ENCODE results near the gene CGB8. TPM values are rescaled to one million over a fixed set of nuclear protein-coding genes. Genes with fewer than 3 reads are reported as not detected.
A peak's percentile ranks its signal among the peaks of the same experiment; 100 is the strongest.
"Not testable (repeated sequence)": the region's sequence is repeated elsewhere in the genome, so short reads cannot be mapped to it uniquely, and the experiment has no call there.

Gene CGB8
- polyA plus RNA-seq, 4 donors, result 0.12 to 0.51 TPM; not detected in 2

- DNase-seq (ENCODE audit: low read depth in 4 of 4, low spot score in 3 of 4), result not testable (repeated sequence)
Measured at GRCh38 chr19:49036815-49037214, 12.1 kb downstream of the CGB8 start, which contains the start of gene CGB1. Gene CGB1 (minus strand): TSS chr19:49036895. CDS start chr19:49036711, 184 bp downstream.

- not testable (repeated sequence) for DNase-seq (ENCODE audit: low read depth in 4 of 4, low spot score in 3 of 4)
Measured at GRCh38 chr19:49031642-49032301, 17.1 kb downstream of the CGB8 start, which contains the start of gene CGB2. Gene CGB2 (plus strand): TSS chr19:49031890. CDS start chr19:49032096, 206 bp downstream.

- DNase-seq (ENCODE audit: low read depth in 4 of 4, low spot score in 3 of 4), result not testable (repeated sequence)
Measured at GRCh38 chr19:49030323-49030722, 18.6 kb downstream of the CGB8 start.

- DNase-seq (ENCODE audit: low read depth in 4 of 4, low spot score in 3 of 4), result not testable (repeated sequence)
Measured at GRCh38 chr19:49029749-49030148, 19.2 kb downstream of the CGB8 start.

- not testable (repeated sequence) for DNase-seq (ENCODE audit: low read depth in 4 of 4, low spot score in 3 of 4)
Measured at GRCh38 chr19:49028686-49029085, 20.2 kb downstream of the CGB8 start.

- DNase-seq (ENCODE audit: low read depth in 4 of 4, low spot score in 3 of 4), result not testable (repeated sequence)
Measured at GRCh38 chr19:49025599-49025998, 23.3 kb downstream of the CGB8 start.

- not testable (repeated sequence) for DNase-seq (ENCODE audit: low read depth in 4 of 4, low spot score in 3 of 4)
Measured at GRCh38 chr19:49025088-49025487, 23.8 kb downstream of the CGB8 start.

GRCh38 chr19:49024233-49024632 lies 24.7 kb downstream of the CGB8 start, which contains the start of gene CGB3:
Gene CGB3 (minus strand): TSS chr19:49024333. CDS start chr19:49023971, 362 bp downstream.
- not testable (repeated sequence) for DNase-seq (ENCODE audit: low read depth in 4 of 4, low spot score in 3 of 4)

- no peak for DNase-seq (ENCODE audit: low read depth in 4 of 4, low spot score in 3 of 4)
Measured at GRCh38 chr19:49022116-49022515, 26.8 kb downstream of the CGB8 start.

GRCh38 chr19:49020931-49021895 lies 27.7 kb downstream of the CGB8 start:
- no peak for DNase-seq (ENCODE audit: low read depth in 4 of 4, low spot score in 3 of 4)

- DNase-seq (ENCODE audit: low read depth in 4 of 4, low spot score in 3 of 4), result no peak
Measured at GRCh38 chr19:49020342-49020741, 28.6 kb downstream of the CGB8 start.

GRCh38 chr19:49019242-49019932 lies 29.5 kb downstream of the CGB8 start:
- peak in 1 of 4 donors; percentile 18 for DNase-seq (ENCODE audit: low read depth in 4 of 4, low spot score in 3 of 4)

- not testable (repeated sequence) for DNase-seq (ENCODE audit: low read depth in 4 of 4, low spot score in 3 of 4)
Measured at GRCh38 chr19:49018388-49019241, 30.3 kb downstream of the CGB8 start.

GRCh38 chr19:49017666-49018351 lies 31.1 kb downstream of the CGB8 start:
- peak in 1 of 4 donors; percentile 30 for DNase-seq (ENCODE audit: low read depth in 4 of 4, low spot score in 3 of 4)

- DNase-seq (ENCODE audit: low read depth in 4 of 4, low spot score in 3 of 4), result no peak
Measured at GRCh38 chr19:49017041-49017665, 31.8 kb downstream of the CGB8 start, which contains the start of gene LHB. Gene LHB (minus strand): TSS chr19:49017091. CDS start chr19:49017081, 10 bp downstream.

GRCh38 chr19:49016067-49016839 lies 32.7 kb downstream of the CGB8 start:
- DNase-seq (ENCODE audit: low read depth in 4 of 4, low spot score in 3 of 4), result no peak

- no peak for DNase-seq (ENCODE audit: low read depth in 4 of 4, low spot score in 3 of 4)
Measured at GRCh38 chr19:49014870-49015255, 34.0 kb downstream of the CGB8 start.

All from right renal pelvis (tissue), 4 donors.